Spinal cord (tissue), 10 donors: Measurements from ENCODE around the gene PTPRQ. TPM values are rescaled to one million over a fixed set of nuclear protein-coding genes. Genes with fewer than 3 reads are reported as not detected.

Experiments
- DNase-seq, 6 donors: peaks; one replicate each; pipeline versions ENCODE4 v3.0.0 to v3.0.0-alpha.2; 2013 to 2015; ENCODE audit warnings: low spot score in 6 of 6, low read depth in 4 of 6
- H3K27ac ChIP-seq: one replicate; pipeline ENCODE4 v1.5.1; 2013; ENCODE audit warnings: low read depth, low read length, control low read depth
- H3K27me3 ChIP-seq: one replicate; pipeline ENCODE4 v1.6.1; 2013; ENCODE audit warnings: low read length; ENCODE audit not compliant: control insufficient read depth, insufficient read depth
- H3K36me3 ChIP-seq: one replicate; pipeline ENCODE4 v1.6.1; 2013; ENCODE audit warnings: low read length; ENCODE audit not compliant: control insufficient read depth, insufficient read depth
- H3K4me1 ChIP-seq: one replicate; pipeline ENCODE4 v1.6.1; 2013; ENCODE audit warnings: low read length; ENCODE audit not compliant: control insufficient read depth, insufficient read depth
- H3K4me3 ChIP-seq: one replicate; pipeline ENCODE4 v1.5.1; 2013; ENCODE audit warnings: low read depth, low read length, control low read depth
- H3K9me3 ChIP-seq: one replicate; pipeline ENCODE4 v1.6.1; 2013; ENCODE audit warnings: low read length; ENCODE audit not compliant: control insufficient read depth, insufficient read depth
- WGBS: methylation state at CpG from one replicate; pipeline ENCODE4 v1.1.5; 2013; ENCODE audit warnings: missing lambda C conversion rate; ENCODE audit not compliant: insufficient coverage; 5-methylcytosine and 5-hydroxymethylcytosine counted together
- polyA plus RNA-seq, 2 donors: library from polyadenylated mRNA; unstranded; fragments of 120-200 nt; gene quantifications; one replicate each; pipeline ENCODE4 v1.2.1, GENCODE V29; 2013; ENCODE audit not compliant: insufficient read length in 2 of 2
- total RNA-seq, 2 donors: library from RNA; depleted of rRNA in 1 of 2; stranded (reverse); fragments of 120-200 nt in 1 of 2; fragments of >200 nt in 1 of 2; gene quantifications; one replicate each; pipeline versions ENCODE4 v1.2.3 to v1.2.4, GENCODE V29; 2013 to 2014
- donor health status: healthy.

The PTPRQ gene
- total and polyA plus RNA-seq, 4 donors: 0.99 to 1.7 (median 1.3) TPM

DNA sequence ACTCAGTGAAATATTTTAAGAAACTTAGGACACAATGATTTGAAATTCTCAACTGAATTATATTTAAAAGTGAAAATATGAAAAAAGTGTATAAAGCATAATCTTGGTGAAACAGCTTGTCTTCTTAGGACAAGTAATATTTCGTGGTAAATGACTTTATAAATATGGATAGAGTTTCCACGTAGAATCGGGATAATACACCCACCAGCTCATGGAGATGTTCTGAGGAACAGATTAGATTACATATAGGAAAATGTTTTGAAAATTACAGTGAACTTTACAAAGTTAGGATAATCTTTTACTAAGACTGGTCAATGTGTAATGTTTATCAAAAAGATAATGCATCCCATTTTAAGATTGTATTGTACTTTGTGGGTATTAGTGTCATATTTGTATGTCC lies 237.8 kb downstream of the PTPRQ start:
- DNase-seq: no peak
- WGBS: no CpG with 5 or more reads among the region's 3 CpGs
- no peaks in the 10 kb centered on the region for H3K4me1 ChIP-seq
- no peaks in the 10 kb centered on the region for H3K9me3 ChIP-seq
- no peak overlapping the region for H3K27ac ChIP-seq
- no peaks in the 10 kb centered on the region for H3K36me3 ChIP-seq
- no peak overlapping the region for H3K4me3 ChIP-seq
- no peaks in the 10 kb centered on the region for H3K27me3 ChIP-seq

- Histone ChIP-seq H3K4me1 (no peaks in the 10 kb centered on the region), H3K27me3 (no peaks in the 10 kb centered on the region), H3K27ac (no peak overlapping the region), H3K36me3 (no peaks in the 10 kb centered on the region), H3K4me3 (no peak overlapping the region), H3K9me3 (no peaks in the 10 kb centered on the region)
- DNase-seq: peak in 1 of 6 donors; percentile 10
- WGBS: 31% methylated on average over 4 of the region's 7 CpGs
Measured at GRCh38 chr12:80684077-80684495, 240.1 kb downstream of the PTPRQ start.

DNA sequence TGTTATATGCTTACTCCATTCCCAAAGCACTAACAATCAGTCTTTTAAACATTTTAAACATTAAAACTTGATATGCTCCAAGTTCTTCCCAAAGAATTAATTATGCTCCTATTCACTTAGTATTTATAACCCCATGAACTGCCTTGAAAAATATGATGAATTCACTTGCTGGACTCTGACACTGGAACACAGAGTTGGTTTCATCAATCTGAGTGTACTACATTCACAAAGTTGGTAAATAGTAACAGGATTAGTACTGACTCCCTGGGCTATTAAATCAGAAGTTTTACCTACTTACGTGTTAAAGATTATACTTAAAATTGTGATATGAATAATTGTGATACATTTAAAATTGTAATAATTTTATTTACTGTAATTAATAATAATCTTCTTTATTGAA lies 246.1 kb downstream of the PTPRQ start:
- no peak overlapping the region for H3K27ac ChIP-seq
- WGBS: no CpG with 5 or more reads among the region's 1 CpG
- H3K27me3 ChIP-seq: no peaks in the 10 kb centered on the region
- no peaks in the 10 kb centered on the region for H3K4me1 ChIP-seq
- DNase-seq: no peak
- no peaks in the 10 kb centered on the region for H3K36me3 ChIP-seq
- H3K4me3 ChIP-seq: no peak overlapping the region
- no peaks in the 10 kb centered on the region for H3K9me3 ChIP-seq

GRCh38 chr12:80690513-80690912 lies 246.5 kb downstream of the PTPRQ start:
- no peaks in the 10 kb centered on the region for H3K27me3 ChIP-seq
- H3K9me3 ChIP-seq: no peaks in the 10 kb centered on the region
- no peak for DNase-seq
- H3K4me3 ChIP-seq: no peak overlapping the region
- H3K4me1 ChIP-seq: no peaks in the 10 kb centered on the region
- H3K36me3 ChIP-seq: no peaks in the 10 kb centered on the region
- WGBS: no CpG with 5 or more reads among the region's 2 CpGs
- H3K27ac ChIP-seq: no peak overlapping the region

- H3K27ac ChIP-seq: no peak overlapping the region
- H3K4me3 ChIP-seq: no peak overlapping the region
- no peak for DNase-seq
- no peaks in the 10 kb centered on the region for H3K36me3 ChIP-seq
- no peaks in the 10 kb centered on the region for H3K9me3 ChIP-seq
- no peaks in the 10 kb centered on the region for H3K4me1 ChIP-seq
- no CpG with 5 or more reads among the region's 1 CpG for WGBS
- no peaks in the 10 kb centered on the region for H3K27me3 ChIP-seq
Measured at GRCh38 chr12:80692114-80692513, 248.1 kb downstream of the PTPRQ start.

- H3K27me3 ChIP-seq: no peaks in the 10 kb centered on the region
- 80% methylated on average over 1 of the region's 2 CpGs for WGBS
- H3K4me3 ChIP-seq: no peak overlapping the region
- no peaks in the 10 kb centered on the region for H3K4me1 ChIP-seq
- no peak for DNase-seq
- no peaks in the 10 kb centered on the region for H3K36me3 ChIP-seq
- H3K9me3 ChIP-seq: no peaks in the 10 kb centered on the region
- H3K27ac ChIP-seq: no peak overlapping the region
Measured at GRCh38 chr12:80697270-80697887, 253.3 kb downstream of the PTPRQ start.

DNA sequence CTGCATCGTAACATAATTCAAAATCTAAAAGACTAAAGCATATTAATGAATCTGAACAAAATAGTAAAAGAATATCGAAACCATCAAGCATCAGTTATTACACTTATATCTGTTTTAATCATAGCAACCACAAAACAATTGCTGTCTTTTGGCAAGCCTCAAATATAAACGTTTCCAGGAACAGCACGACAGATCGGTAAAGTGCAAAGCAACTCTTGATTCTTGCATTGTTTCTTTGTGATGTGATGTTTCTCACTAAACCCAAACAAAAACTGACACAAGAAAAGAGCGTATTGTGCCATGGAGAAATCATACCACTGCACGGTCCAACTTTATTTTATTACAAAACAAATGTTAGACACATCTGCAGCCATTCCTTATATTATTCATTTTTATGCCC lies 254.2 kb downstream of the PTPRQ start:
- H3K9me3 ChIP-seq: no peaks in the 10 kb centered on the region
- H3K36me3 ChIP-seq: no peaks in the 10 kb centered on the region
- no peak for DNase-seq
- H3K27me3 ChIP-seq: no peaks in the 10 kb centered on the region
- H3K27ac ChIP-seq: no peak overlapping the region
- no peak overlapping the region for H3K4me3 ChIP-seq
- H3K4me1 ChIP-seq: no peaks in the 10 kb centered on the region
- WGBS: 100% methylated on average over 1 of the region's 7 CpGs

- Histone ChIP-seq H3K27me3 (no peaks in the 10 kb centered on the region), H3K4me3 (no peak overlapping the region), H3K36me3 (no peaks in the 10 kb centered on the region), H3K4me1 (no peaks in the 10 kb centered on the region), H3K27ac (no peak overlapping the region), H3K9me3 (no peaks in the 10 kb centered on the region)
- DNase-seq: no peak
- WGBS: 80% methylated on average over 1 of the region's 7 CpGs
Measured at GRCh38 chr12:80698847-80699542, 255.0 kb downstream of the PTPRQ start.

GRCh38 chr12:80700327-80700726 lies 256.3 kb downstream of the PTPRQ start:
- H3K36me3 ChIP-seq: no peaks in the 10 kb centered on the region
- H3K9me3 ChIP-seq: no peaks in the 10 kb centered on the region
- no peaks in the 10 kb centered on the region for H3K27me3 ChIP-seq
- no peaks in the 10 kb centered on the region for H3K4me1 ChIP-seq
- no peak for DNase-seq
- no peak overlapping the region for H3K4me3 ChIP-seq
- no peak overlapping the region for H3K27ac ChIP-seq
- WGBS: no CpG with 5 or more reads among the region's 2 CpGs

GRCh38 chr12:80701388-80701787 lies 257.4 kb downstream of the PTPRQ start:
- Histone ChIP-seq H3K4me1 (no peaks in the 10 kb centered on the region), H3K27me3 (no peaks in the 10 kb centered on the region), H3K4me3 (no peak overlapping the region), H3K27ac (no peak overlapping the region), H3K36me3 (no peaks in the 10 kb centered on the region), H3K9me3 (no peaks in the 10 kb centered on the region)
- no peak for DNase-seq
- no CpG with 5 or more reads among the region's 2 CpGs for WGBS
